Measurements from ENCODE around the gene ARRB2.
"Not testable (repeated sequence)": the region's sequence is repeated elsewhere in the genome, so short reads cannot be mapped to it uniquely, and the experiment has no call there.

ARRB2 gene

DNA sequence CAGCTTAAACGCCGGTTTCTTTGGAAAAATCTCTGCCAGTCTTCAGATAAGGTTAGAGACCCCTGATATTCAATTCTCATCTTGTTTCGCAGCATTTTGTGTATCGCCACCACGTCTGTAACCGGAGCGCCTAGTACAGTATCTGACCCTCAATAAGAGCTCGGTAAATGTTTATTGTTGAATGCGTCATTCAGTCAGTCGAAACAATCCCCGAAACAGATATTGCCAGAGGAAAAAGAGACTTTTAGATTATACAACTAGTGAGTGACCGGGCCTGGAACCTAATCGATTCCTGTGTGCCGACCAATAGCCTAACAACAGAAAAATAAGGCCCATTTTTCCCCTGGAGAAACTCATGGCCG lies 7.1 kb upstream of the ARRB2 start:
- DNase-seq, result no peak

DNA sequence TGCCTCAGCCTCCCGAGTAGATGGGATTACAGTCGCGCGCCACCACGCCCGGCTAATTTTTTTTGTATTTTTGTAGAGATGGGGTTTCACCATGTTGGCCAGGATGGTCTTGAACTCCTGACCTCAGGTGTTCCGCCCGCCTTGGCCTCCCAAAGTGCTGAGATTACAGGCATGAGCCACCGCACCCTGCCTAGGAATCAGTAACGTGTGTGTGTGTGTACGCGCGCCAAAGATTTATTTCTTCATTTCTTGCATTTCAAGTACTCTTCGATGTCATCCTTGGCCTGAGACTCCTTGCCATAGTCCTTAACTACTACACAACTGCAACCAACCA lies 5.9 kb upstream of the ARRB2 start:
- not testable (repeated sequence) for DNase-seq

DNA sequence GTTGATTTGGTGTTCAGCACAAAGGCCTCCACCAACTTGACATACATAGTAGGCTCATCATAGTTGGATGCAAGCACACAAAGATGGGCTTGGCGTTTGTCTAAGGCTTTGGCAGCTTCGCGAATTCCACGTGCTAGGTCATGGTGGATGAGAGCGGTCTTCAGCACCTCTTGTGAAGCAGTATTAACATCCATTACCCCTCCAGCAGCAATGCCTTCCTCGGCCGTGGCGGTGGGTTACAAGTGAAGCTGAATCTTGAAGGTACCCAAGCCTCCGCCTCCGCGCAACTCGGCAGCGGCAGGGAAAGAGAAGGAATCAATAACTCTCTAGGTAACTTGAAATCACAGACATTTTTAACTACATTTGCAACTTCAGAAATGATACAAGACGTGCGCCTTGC lies 5.4 kb upstream of the ARRB2 start:
- DNase-seq, result no peak

DNA sequence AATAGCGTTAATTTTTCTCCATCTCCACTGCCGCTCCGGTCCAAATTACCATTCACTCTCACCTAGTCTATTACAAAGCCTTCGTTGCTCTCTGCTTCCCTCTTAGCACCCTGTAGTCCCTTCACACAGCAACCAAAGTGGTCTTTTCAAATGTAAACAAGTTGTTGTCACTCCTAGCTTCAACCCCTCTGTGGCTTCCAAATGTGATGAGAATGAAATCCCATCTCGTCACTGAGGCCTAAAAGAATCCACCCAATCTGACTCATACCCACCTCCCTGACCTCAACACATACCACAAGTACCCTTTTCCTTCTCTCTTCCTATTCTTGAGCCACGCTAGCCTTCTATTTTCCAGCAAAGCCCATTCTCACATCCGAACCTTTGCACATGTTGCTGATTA lies 4.3 kb upstream of the ARRB2 start:
- DNase-seq, result no peak

DNA sequence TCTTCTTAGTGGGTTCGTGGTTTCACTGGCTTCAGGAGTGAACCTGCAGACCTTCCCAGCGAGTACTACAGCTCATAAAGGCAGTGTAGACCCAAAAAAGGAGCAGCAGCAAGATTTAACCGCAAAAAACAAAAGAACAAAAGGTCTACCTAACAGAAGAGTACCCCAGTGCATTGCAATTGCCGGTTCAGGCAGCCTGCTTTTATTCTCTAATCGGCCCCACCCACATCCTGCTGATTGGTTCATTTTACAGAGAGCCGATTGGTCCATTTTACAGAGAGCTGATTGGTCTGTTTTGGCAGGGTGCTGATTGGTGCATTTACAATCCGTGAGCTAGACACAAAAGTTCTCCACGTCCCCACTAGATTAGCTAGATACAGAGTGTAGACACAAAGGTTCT lies 2.0 kb upstream of the ARRB2 start:
- DNase-seq, result no peak

DNA sequence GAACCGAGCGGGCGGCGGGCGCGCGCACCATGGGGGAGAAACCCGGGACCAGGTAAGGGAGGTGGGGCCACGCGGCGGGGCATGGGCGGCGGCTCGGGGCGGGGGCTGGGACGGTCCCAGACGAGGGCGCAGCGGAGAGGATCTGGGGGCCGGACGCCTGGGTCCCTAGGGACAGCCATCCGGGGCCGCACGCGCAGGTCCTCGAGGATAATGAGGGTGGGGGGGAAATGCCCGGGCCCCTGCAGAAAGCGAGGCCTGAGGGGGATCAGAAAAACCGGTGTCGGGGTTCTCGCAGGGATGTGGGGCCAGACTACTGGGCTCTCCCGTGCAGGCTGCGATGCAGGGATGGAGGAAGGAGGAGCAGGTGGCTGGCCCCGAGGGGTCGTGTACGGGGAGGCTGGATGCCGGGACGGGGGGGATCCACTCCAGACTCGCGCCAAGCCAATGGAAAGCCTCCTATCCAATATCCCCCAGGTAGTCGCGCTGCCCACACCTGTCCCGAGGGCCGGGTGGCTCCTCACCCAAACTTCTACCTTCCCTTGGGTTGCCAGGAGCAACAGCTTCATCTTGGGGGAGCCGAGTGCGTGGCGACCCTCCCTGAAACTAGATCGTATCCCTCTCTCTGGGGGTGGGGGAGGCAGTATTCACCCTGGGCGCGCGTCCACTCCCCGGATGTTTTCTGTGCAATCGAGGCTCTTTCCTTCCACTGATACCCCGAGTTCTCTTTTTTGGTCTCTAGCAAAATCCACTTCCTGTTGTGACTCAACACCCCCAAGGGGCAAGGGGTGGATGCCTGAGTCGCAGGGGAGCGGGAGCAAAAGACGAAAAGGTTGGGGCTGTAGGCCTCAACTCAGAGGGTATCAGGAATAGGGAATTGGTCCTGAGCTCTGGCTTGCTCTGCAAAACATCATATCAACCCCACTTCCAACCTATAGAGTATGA lies 532 bp downstream of the ARRB2 start:
- no peak for DNase-seq

DNA sequence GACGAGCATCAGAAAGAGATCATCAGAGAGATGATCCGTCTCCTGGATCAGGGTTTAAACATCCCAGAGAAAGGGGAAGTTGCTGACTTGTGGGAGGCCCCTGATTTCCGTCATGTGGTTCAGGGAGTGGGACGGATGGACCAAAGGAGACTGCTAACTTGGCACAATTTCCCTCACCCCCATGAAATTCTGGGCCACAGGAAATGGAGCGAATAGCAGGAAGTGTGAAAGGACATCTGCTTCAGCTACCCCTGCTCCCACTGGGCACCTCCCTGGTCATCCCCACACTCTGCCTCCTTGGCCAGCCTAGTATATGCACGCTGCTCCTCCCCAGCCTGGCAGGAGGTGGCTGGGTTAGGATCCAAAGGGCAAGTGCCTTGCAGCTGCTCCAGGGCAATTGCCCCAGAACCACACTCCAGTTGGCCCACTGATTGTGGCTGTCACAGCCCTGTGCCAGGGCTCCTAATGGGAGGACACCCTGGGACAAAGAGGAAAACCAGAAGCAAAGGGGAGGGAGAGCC lies 1.3 kb downstream of the ARRB2 start:
- DNase-seq, result no peak

DNA sequence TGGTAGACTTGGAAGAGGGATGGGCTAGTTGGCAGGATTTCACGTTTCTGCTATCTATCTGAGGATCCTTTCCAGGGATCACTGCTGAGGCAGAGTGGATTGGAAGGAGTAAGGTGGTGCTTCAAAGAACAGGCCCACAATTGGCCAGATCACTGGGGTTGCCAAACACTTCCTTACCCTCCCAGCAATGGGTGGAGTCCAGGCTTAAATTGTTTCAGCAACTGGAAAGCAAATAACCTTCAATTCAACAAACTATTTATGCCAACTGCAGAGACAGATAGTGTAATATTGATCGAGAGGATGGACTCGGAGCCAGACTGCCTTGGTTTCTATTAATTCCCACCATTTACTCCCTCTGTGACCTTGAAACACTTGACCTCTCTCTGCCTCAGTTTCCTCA lies 2.1 kb downstream of the ARRB2 start:
- DNase-seq, result no peak

DNA sequence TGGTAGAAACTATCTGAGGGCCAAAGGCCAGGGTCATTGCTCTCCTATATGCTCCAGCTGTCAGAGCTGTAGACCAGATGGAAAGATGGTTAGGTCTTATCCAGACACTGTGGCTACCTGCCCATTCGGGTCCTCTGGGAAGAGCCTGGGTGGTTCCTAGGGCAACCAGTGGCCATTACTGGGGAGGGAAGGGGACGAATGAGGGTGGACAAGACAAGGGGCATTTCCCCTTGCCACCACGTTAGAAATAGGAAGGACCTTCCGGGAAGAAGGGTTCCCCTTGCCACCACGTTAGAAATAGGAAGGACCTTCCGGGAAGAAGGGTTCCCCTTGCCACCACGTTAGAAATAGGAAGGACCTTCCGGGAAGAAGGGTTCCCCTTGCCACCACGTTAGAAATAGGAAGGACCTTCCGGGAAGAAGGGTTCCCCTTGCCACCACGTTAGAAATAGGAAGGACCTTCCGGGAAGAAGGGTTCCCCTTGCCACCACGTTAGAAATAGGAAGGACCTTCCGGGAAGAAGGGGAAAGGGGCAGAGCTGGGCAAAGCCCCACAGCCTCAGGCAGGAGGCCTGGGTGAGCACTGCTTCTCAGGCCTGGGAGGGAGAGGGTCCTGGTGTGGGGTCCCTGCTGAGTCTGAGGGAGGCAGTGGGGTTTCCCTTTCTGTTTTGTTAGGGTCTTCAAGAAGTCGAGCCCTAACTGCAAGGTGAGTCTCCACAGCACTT lies 4.1 kb downstream of the ARRB2 start:
- DNase-seq, result not testable (repeated sequence)

DNA sequence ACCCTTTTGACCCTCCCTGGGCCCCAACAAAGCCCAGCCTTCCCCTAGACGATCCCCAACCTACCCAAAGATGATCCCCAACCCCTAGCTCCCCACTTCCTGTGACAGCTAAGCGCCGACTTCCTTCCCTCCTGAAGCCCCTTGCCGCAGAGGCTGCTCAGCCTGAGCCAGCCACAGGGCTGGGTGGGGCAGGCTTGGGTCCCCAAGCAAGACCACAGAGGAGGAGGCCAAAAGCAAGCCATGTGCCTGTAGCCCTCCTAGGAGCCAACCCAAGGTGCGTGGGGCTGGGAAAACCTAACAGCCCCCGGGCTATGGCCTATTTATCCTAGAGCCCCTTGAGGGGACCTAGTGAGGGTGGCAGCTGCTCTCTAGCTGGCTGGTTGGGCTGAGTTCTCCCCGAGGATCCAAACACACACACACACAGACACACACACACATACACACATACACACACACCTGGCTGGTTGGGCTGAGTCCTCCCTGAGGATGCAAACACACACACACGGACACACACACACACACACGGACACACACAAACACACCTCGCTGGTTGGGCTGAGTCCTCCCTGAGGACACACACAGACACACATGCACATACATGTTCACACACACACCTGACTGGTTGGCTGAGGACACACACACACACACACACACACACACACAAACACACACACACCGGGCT lies 4.8 kb downstream of the ARRB2 start:
- no peak for DNase-seq

DNA sequence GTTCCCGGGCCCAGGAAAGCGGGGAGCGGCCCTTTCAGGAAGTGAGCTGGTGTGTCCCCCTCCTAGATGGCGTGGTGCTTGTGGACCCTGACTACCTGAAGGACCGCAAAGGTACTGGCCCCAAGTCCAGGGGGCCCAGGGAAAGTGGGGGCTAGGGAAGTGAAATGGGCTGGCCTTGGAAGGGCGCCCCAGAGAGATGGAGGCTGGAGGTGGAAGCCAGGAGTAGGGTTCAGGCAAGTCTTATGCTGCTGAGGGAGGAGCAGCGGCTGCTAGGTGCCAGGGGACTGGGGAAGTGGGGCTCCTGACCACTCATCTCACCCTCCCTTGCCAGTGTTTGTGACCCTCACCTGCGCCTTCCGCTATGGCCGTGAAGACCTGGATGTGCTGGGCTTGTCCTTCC lies 5.6 kb downstream of the ARRB2 start:
- no peak for DNase-seq

DNA sequence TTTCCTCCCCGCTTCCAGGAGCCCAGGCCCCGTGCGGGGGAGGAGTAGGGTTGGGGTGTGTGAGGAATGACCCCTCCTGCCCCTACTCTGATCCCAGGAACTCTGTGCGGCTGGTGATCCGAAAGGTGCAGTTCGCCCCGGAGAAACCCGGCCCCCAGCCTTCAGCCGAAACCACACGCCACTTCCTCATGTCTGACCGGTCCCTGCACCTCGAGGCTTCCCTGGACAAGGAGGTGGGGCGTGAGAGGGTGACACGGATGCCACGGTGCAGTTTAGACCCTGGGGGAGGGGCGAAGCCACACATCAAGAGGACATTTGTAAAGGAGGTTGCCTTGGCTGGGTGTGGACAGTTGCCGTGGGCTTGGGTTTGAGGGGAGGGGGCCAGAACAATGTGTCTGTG lies 7.4 kb downstream of the ARRB2 start:
- no peak for DNase-seq

DNA sequence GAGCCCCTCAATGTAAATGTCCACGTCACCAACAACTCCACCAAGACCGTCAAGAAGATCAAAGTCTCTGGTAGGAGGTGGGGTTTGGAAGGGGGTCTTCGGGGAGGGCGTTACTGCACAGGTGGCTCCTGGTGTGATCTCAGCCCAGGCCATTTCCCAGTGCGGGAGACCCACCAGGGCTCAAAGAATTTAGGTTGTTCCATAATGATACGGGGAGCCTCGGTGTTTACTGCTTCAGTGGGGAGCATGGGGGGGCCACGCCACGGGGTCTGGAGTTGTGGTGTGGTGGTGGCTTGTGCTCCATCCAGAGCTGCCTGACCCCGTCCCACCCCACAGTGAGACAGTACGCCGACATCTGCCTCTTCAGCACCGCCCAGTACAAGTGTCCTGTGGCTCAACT lies 7.8 kb downstream of the ARRB2 start:
- DNase-seq, result no peak

DNA sequence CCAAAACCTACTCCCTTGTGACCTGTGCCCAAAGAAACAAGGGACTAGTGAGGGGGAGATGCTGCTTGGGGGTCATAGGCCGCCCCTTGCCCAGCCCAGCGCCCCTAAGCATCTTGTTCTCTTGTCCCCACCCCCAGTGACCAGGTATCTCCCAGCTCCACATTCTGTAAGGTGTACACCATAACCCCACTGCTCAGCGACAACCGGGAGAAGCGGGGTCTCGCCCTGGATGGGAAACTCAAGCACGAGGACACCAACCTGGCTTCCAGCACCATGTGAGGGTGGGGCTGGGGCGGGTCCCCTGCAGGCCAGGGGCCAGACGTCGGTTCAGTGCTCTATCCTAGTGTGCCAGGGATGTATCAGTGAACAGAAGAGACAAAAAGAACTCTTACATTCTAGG lies 8.7 kb downstream of the ARRB2 start:
- no peak for DNase-seq

DNA sequence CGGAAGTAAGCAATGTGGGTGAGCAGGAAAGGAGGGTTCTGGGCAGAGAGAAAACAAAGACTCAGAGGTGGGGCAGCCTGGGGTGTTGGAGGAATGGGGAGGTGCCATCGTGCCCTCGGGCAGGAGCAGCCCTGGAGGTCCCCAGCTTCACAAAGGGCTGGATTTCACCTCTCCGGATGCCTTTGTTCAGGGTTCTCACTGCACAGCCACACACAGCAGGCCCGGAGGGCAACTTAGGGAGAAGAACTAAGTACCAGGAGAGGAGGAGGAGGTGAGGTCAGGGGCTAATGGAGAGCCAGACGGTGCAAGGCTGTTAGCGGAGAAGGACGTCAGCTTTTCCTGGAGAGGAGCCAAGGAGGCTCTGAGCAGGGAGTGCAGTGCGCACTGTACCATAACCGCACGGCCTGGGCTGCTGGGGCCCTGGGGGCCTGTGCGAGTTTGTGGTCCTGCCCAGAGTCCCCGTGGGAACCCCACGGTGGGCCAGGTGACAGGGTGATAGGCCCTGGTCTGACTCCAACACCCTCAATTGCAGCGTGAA lies 9.3 kb downstream of the ARRB2 start:
- no peak for DNase-seq

DNA sequence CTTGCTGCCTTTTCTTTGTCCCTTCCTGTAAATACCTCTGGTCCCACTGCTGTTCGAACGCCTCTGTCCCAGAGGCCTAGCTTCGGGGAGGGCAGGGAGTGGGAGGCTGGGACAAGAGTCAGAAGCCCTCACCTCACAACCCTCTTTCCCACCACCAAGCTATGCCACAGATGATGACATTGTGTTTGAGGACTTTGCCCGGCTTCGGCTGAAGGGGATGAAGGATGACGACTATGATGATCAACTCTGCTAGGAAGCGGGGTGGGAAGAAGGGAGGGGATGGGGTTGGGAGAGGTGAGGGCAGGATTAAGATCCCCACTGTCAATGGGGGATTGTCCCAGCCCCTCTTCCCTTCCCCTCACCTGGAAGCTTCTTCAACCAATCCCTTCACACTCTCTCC lies 10.4 kb downstream of the ARRB2 start:
- no peak for DNase-seq

DNA sequence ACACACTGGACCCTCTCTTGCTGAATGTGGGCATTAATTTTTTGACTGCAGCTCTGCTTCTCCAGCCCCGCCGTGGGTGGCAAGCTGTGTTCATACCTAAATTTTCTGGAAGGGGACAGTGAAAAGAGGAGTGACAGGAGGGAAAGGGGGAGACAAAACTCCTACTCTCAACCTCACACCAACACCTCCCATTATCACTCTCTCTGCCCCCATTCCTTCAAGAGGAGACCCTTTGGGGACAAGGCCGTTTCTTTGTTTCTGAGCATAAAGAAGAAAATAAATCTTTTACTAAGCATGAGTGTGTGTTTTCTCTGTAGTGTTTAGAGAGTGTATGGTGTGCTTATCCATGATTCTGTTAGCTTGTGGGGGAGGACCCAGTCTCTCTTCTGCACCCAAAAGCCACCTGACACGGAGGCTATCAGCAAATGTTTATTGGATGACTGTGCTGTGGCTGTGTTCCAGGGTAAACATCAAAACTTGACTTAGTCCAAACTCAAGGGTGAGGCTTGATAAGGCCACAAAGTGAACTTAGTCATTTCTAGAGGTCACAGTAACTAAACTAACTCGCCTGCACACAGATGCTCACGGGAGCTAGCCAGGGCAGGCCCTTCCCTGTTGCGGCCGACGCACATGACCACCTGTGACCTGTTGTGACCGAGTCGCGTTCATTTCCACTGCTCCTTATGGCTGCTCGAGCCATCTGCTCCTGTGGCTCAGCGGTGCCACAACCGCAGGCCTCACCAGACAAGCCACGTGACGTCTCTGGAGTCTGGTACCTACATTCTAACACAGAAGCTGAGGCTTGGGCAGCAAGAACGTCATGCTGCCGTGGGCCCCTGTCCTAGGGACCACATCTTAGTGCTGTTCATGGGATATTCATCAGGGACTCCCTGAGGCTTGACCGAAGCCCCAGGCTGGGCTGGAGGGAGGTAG lies 11.0 kb downstream of the ARRB2 start:
- no peak for DNase-seq

DNA sequence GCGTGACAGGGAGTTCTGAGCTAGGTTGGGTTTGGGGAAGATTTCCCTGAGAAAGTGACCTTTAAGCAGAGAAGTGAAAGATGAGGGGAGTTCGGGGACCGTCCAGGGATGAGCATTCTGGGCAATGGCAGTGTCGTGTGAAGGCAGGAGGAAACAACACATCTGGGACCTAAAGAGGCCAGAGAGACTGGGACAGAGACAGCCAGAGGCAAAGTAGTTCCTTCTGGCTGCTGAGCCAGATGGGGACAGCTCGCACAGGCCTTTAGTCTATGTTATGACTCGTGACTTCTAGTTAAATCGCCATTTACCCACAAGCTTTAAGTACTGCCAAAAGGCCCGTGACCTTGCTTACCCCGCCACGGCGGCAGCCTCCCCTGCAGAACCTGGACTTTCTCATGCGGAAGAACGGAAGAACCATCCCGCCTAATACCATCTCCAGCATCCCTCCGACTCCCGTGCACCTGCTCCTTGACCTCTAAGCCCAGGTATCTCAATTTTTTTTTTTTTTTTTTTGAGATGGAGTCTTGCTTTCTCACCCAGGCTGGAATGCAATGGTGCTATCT lies 12.3 kb downstream of the ARRB2 start:
- no peak for DNase-seq

DNA sequence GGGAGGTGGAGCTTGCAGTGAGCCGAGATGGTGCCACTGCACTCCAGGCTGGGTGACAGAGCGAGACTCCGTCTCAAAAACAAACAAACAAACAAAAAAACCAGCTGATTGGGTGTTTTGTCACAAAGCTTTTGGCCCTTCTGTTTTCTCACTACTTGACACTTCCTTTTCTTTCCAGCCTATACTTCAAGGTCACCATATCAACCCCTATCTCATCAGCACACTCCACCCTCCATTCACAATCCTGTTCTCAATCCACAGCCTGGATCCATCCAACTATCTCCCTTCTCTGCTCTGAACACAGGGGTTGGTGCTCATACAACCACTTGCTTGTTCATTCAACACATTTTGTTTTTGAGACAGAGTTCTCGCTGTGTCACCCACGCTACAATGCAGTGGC lies 14.2 kb downstream of the ARRB2 start:
- DNase-seq, result no peak

DNA sequence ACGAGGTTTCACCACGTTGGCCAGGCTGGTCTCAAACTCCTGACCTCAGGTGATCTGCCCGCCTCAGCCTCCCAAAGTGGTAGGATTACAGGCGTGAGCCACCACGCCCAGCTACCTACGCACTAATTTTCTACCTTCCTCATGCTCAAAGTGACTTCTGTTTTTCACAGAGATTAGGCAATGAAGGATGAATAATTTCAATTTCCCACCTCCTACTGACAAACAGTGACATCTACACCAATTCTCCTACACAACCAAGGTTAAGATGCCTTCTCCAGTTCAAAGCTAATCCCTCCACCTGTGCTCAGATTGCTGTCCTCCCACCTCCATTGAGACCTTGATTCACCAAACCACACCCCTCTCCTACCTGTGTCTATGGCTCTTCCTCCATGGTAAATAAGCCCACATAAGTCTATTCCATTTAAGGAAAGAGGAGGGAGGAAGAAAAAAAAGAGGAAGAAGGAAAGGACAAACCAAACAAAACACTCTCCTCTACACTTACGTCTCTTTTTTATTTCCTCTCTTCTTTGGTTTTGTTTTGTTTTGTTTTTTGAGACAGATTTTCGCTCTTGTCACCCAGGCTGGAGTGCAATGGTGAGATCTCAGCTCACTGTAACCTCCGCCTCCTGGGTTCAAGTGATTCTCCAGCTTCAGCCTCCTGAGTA lies 15.3 kb downstream of the ARRB2 start:
- DNase-seq, result no peak

DNA sequence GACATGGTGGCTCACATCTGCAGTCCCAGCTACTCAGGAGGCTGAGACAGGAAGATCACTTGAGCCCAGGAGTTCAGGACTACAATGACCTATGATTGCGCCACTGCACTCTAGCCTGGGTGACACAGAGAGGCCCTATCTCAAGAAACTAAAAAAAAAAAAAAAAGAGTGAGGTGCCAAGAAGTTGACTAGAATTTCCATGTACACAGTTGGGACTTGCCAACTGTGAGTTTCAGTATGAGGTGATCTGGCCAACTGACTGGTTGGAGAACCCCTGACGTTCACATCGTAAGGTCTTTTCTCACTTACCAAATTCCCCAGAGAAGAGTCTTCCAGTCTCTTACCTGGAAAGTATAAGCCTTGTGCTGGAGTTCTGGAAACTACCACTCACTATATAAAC lies 17.7 kb downstream of the ARRB2 start:
- DNase-seq, result no peak
